NCI-H2081 (cell line): ENCODE data around the gene LGALS7.

ENCODE experiments used
- DNase-seq, 2 experiments: peaks; one replicate each; lab custom pipeline; 2025; lab: John Stamatoyannopoulos, UW

LGALS7 gene

GRCh38 chr19:38739440-38740256 is 33.7 kb downstream of the LGALS7 start:
- DNase-seq, result no peak

GRCh38 chr19:38737921-38738737 is 35.2 kb downstream of the LGALS7 start:
- no peak for DNase-seq

- DNase-seq, result no peak
Measured at GRCh38 chr19:38737281-38737865, 35.9 kb downstream of the LGALS7 start.

GRCh38 chr19:38736413-38737280 is 36.7 kb downstream of the LGALS7 start:
- peak; percentile 27 to 29 for DNase-seq

- DNase-seq, result peak in 1 of 2 experiments; percentile 10
Measured at GRCh38 chr19:38736036-38736412, 37.3 kb downstream of the LGALS7 start.

- DNase-seq, result peak in 1 of 2 experiments; percentile 30
Measured at GRCh38 chr19:38735257-38735686, 38.0 kb downstream of the LGALS7 start.

- DNase-seq, result no peak
Measured at GRCh38 chr19:38734426-38735256, 38.7 kb downstream of the LGALS7 start.

GRCh38 chr19:38734176-38734425 is 39.2 kb downstream of the LGALS7 start:
- DNase-seq, result no peak

GRCh38 chr19:38733493-38734175 is 39.7 kb downstream of the LGALS7 start:
- DNase-seq, result no peak

- DNase-seq, result no peak
Measured at GRCh38 chr19:38733241-38733492, 40.1 kb downstream of the LGALS7 start.

GRCh38 chr19:38731654-38732301 is 41.5 kb downstream of the LGALS7 start:
- DNase-seq, result peak in 1 of 2 experiments; percentile 19

GRCh38 chr19:38730731-38731589 is 42.4 kb downstream of the LGALS7 start:
- no peak for DNase-seq

GRCh38 chr19:38730470-38730730 is 42.9 kb downstream of the LGALS7 start:
- DNase-seq, result no peak

GRCh38 chr19:38729653-38730469 is 43.5 kb downstream of the LGALS7 start:
- DNase-seq, result peak; percentile 31 to 47

GRCh38 chr19:38728752-38729541 is 44.4 kb downstream of the LGALS7 start:
- DNase-seq, result no peak

- DNase-seq, result no peak
Measured at GRCh38 chr19:38727868-38728660, 45.3 kb downstream of the LGALS7 start.

- no peak for DNase-seq
Measured at GRCh38 chr19:38727306-38727867, 45.9 kb downstream of the LGALS7 start.
